GM21619 (cell line): Measurements from ENCODE around the gene IL1RAPL2.
"Not testable (repeated sequence)": the region's sequence is repeated elsewhere in the genome, so short reads cannot be mapped to it uniquely, and the experiment has no call there.

ENCODE experiments used
- ATAC-seq: cut with Tn5 transposase; IDR thresholded peaks from one replicate; pipeline ENCODE4 v1.9.1; 2021; ENCODE audit not compliant: unreplicated experiment

The IL1RAPL2 gene

GRCh38 chrX:105754286-105754964 lies 1188.4 kb downstream of the IL1RAPL2 start:
- no peak for ATAC-seq

GRCh38 chrX:105755109-105755508 lies 1189.1 kb downstream of the IL1RAPL2 start:
- ATAC-seq = no peak

- no peak for ATAC-seq
These were observed 1192.8 kb downstream of the IL1RAPL2 start for GRCh38 chrX:105758754-105759153.

GRCh38 chrX:105759598-105759997 lies 1193.6 kb downstream of the IL1RAPL2 start:
- ATAC-seq = no peak

GRCh38 chrX:105765691-105766090 lies 1199.7 kb downstream of the IL1RAPL2 start:
- no peak for ATAC-seq

GRCh38 chrX:105773801-105774200 lies 1207.8 kb downstream of the IL1RAPL2 start:
- ATAC-seq = no peak

GRCh38 chrX:105775679-105776078 lies 1209.7 kb downstream of the IL1RAPL2 start:
- ATAC-seq = no peak

GRCh38 chrX:105781804-105782203 lies 1215.8 kb downstream of the IL1RAPL2 start:
- ATAC-seq = no peak

- ATAC-seq = not testable (repeated sequence)
These were observed 1230.9 kb downstream of the IL1RAPL2 start for GRCh38 chrX:105796877-105797276.

- no peak for ATAC-seq
These were observed 1237.9 kb downstream of the IL1RAPL2 start for GRCh38 chrX:105803891-105804290.

GRCh38 chrX:105805655-105806054 lies 1239.7 kb downstream of the IL1RAPL2 start:
- ATAC-seq = not testable (repeated sequence)

- ATAC-seq = no peak
These were observed 1250.5 kb downstream of the IL1RAPL2 start for GRCh38 chrX:105816517-105816916.
